BLaER1 (cell line): ENCODE data around the gene DDX1.
"Not testable (repeated sequence)": the region's sequence is repeated elsewhere in the genome, so short reads cannot be mapped to it uniquely, and the experiment has no call there.

ENCODE experiments used
- H3K27ac ChIP-seq: shearing (Covaris generic); formaldehyde crosslinking; 2 replicates; pipeline ENCODE4 v1.8.1; 2022
- H3K27me3 ChIP-seq: shearing (Covaris generic); formaldehyde crosslinking; 2 replicates; pipeline ENCODE4 v1.8.1; 2022
- H3K36me3 ChIP-seq: shearing (Covaris generic); formaldehyde crosslinking; 2 replicates; pipeline ENCODE4 v1.8.1; 2022
- H3K4me1 ChIP-seq: shearing (Covaris generic); formaldehyde crosslinking; 2 replicates; pipeline ENCODE4 v1.8.1; 2022
- H3K4me2 ChIP-seq: shearing (Covaris generic); formaldehyde crosslinking; 2 replicates; pipeline ENCODE4 v1.8.1; 2022
- H3K4me3 ChIP-seq: shearing (Covaris generic); formaldehyde crosslinking; 2 replicates; pipeline ENCODE4 v1.8.1; 2022
- H3K9ac ChIP-seq: shearing (Covaris generic); formaldehyde crosslinking; 2 replicates; pipeline ENCODE4 v1.8.1; 2022
- H3K9me3 ChIP-seq: shearing (Covaris generic); formaldehyde crosslinking; 2 replicates; pipeline ENCODE4 v1.8.1; 2022
- H4K20me1 ChIP-seq: shearing (Covaris generic); formaldehyde crosslinking; 2 replicates; pipeline ENCODE4 v1.8.1; 2022
- Cebpa-rat ChIP-seq: shearing (Covaris generic); IDR thresholded peaks from 2 replicates; pipeline ENCODE4 v1.8.1; 2022

Gene DDX1

DNA sequence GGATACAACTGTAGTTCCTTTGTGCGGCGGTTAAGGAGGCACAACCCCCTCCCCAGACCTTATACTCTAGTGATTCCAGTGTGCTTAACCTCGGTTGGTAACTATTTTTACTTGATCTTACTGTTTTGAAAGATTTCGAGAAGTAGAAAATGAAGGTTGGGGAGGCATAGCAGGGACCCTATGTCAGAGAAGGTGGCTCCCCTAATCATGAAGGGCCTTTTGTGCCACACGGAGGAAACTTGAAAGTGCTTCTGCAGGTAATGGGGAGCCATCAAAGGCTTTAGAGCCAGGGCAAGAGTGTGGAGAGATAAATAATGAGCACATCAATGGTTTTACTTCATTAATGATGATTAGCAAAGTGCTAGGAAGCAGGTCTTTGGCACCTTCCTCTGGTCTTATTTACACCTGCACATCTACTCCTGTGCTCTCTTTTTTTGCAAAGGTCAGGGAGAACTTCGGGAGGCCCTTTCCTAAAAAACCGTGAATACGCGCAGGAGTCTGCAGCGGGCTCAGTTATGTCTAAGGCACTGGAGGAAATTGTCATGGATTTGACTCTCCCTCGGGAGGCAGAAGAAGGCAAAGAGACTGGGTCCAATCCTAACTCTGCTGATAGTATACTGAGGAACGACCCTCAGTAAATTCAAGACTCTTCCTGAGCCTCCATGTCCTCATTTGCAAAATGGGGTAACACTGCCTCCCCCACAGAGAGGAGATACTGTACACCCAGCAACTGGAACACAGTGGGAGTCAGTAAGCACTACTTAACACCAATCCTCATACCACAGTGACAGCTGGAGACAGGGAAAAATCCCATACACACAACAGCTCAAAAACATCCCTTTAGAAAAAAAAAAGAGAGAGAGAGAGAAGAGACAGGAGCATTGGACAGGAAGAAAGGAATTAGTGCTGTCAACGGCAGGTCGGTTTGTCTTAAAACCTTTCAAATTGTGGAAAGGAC is 81.6 kb downstream of the DDX1 start:
- Histone ChIP-seq H4K20me1 (no peaks in the 10 kb centered on the region), H3K36me3 (no peaks in the 10 kb centered on the region), H3K4me3 (no peak overlapping the region), H3K27ac (no peak overlapping the region), H3K9ac (no peak overlapping the region), H3K9me3 (no peaks in the 10 kb centered on the region), H3K4me1 (peaks cover 11% of the 10 kb centered on the region), H3K27me3 (no peaks in the 10 kb centered on the region), H3K4me2 (peak overlapping the region; percentile 33)
- TF ChIP-seq Cebpa-rat, result no peak

DNA sequence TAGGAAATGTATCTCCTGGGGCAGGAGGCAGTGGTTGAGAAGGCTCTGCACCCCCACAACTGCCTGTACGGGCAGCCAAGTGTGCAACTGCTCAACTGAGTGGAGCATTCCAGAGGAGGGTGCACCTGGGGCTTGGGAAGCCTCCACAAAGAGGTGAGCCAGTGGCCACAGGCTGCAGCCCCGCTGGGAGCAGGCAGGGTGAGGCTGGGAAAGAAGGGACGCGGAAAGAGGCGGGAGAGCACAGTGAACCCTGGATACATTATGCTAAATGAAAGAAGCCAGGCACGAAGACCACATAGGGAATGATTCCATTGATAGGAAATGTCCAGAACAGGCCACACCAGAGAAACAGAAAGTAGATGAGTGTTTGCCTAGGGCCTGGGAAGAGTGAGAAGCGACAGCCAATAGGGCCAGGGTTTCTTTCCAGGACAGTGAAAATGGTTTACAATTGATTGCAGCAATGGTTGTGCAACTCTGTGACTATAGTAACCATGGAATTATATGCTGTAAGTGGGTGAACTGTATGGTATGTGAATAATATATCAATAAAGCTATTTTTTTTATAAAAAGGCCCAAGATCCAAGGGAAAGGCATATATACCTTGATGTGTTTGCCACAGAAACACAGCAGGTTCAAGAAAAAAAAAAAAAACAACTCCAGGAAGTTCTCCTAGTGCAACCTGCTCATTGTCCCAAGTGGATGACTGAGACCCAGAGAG is 82.4 kb downstream of the DDX1 start:
- H3K4me3 ChIP-seq, result no peak overlapping the region
- no peak for TF ChIP-seq Cebpa-rat
- H3K36me3 ChIP-seq, result no peaks in the 10 kb centered on the region
- H3K27ac ChIP-seq, result no peak overlapping the region
- no peaks in the 10 kb centered on the region for H4K20me1 ChIP-seq
- H3K4me1 ChIP-seq, result peaks cover 11% of the 10 kb centered on the region
- H3K9ac ChIP-seq, result no peak overlapping the region
- peak overlapping the region; percentile 33 for H3K4me2 ChIP-seq
- H3K27me3 ChIP-seq, result no peaks in the 10 kb centered on the region
- H3K9me3 ChIP-seq, result no peaks in the 10 kb centered on the region

DNA sequence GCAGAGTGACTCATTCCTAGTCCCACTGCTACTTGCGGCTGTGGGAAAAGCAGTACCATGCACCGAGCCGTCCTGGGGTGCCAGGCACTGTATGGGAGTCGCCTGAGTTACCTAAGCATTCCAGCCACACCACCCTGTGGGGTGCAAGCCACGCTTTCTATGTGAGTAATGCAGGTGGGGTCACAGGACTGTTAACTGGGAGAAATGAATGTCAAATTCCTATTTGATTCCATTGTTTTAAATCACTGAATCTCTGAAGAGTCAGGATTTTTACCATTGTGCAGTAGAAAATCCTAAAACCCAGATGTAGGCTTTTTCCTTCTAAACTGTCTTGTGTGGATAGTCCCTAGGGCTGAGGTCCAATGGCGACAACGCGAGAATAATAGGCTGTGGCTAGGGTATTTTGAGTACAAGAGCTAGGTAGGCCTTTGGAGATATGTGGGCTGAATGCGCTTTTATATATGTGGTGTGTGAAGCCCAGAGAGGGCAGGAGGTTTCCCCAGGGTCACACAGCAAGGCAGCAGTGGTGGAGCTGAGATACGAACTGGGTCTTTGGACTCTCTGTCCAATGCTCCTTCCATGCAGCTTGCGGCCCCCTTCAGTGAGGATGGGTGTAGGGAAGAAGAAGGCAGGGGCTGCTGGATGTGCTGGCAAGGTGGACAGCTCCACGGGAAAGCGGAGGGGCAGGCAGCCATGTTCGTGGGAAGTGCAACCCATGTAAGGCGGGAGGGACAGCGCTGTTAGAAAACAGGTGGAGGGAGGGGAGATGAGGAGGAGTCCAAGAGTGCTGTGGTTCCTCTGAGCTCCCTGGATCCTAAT is 83.2 kb downstream of the DDX1 start:
- TF ChIP-seq Cebpa-rat, result no peak
- no peak overlapping the region for H3K9ac ChIP-seq

DNA sequence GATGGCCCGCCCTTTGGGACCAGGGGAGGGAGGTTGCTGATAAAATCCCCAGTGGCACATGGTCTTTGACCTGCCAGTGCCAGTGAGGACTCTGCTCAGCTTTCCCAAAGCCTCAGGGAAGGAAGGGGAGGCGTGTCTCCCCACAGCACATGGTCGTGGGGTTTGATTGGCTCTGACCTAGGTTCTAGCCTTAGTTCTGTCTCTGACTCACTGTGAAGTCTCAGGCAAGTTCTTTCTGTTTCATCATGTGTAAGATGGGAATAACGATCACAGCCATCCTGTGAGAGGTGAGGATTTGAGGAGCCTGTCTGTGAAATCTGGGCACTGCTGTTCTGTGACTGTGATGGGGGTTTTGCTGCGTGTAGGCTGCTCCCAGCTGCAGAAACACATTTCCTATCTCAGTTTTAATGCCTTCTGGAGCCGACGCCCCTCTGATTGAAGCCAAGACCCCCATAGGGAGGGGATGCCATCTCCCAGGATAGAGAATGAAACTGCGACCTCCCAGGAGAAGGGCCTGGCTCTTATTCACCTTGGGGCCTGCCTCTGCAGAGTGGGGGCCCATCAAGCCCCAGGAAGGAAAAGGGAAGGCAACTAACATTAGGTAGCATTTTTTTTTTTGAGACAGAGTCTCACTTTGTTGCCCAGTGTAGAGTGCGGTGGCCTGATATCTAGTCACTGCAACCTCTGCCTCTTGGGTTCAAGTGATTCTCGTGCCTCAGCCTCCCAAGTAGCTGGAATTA is 84.0 kb downstream of the DDX1 start:
- no peak overlapping the region for H3K9ac ChIP-seq
- H3K27ac ChIP-seq, result no peak overlapping the region
- H3K9me3 ChIP-seq, result no peaks in the 10 kb centered on the region
- H3K36me3 ChIP-seq, result no peaks in the 10 kb centered on the region
- no peak overlapping the region for H3K4me2 ChIP-seq
- H3K4me1 ChIP-seq, result peaks cover 11% of the 10 kb centered on the region
- H4K20me1 ChIP-seq, result no peaks in the 10 kb centered on the region
- no peak overlapping the region for H3K4me3 ChIP-seq
- no peaks in the 10 kb centered on the region for H3K27me3 ChIP-seq
- no peak for TF ChIP-seq Cebpa-rat

More for the DNA sequence above, 83.2 kb downstream of the DDX1 start:
- Histone ChIP-seq H3K4me3 (no peak overlapping the region), H3K27ac (no peak overlapping the region), H4K20me1 (no peaks in the 10 kb centered on the region), H3K4me1 (peaks cover 11% of the 10 kb centered on the region), H3K9me3 (no peaks in the 10 kb centered on the region), H3K27me3 (no peaks in the 10 kb centered on the region), H3K36me3 (no peaks in the 10 kb centered on the region), H3K4me2 (no peak overlapping the region)

DNA sequence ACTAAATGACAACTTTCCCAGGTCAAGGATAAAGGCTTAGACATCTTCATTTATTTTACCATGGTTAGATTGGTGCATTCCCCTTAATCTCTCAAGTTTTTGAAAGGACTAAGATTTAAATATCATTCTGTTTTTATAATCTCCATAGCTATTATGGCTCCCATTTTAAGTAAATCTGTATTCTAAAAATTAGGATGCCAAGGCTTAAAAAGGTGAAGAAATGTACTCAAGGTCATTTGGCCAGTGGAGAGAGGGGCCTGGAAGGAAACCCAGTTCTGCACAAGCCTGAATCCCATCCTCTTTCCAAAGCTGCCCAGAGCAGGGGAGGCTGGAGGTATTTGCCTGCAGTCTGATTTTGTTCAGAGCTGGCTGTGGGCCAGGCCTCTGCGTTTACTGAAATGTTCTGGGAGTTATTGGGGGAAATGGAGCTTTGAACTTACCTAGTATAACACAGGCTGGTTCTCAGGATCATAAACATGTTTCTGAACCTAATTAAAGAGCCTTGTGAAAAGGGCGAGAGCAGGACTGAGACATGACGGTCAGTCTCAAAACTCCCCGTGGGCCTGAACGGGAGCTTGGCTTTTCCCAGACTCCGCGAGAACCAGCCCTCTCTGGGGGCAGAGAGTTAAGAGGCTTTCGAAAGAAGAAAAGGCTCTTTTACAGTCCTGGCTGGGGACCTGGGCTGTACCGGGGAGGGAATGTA is 85.6 kb downstream of the DDX1 start:
- no peaks in the 10 kb centered on the region for H3K27me3 ChIP-seq
- TF ChIP-seq Cebpa-rat, result no peak
- H3K9ac ChIP-seq, result no peak overlapping the region
- H3K4me3 ChIP-seq, result no peak overlapping the region
- H3K9me3 ChIP-seq, result no peaks in the 10 kb centered on the region; the same call in 1 of the 2 replicates
- H3K4me2 ChIP-seq, result no peak overlapping the region
- H3K27ac ChIP-seq, result no peak overlapping the region
- no peaks in the 10 kb centered on the region for H3K36me3 ChIP-seq
- no peaks in the 10 kb centered on the region for H4K20me1 ChIP-seq
- peaks cover 11% of the 10 kb centered on the region for H3K4me1 ChIP-seq

DNA sequence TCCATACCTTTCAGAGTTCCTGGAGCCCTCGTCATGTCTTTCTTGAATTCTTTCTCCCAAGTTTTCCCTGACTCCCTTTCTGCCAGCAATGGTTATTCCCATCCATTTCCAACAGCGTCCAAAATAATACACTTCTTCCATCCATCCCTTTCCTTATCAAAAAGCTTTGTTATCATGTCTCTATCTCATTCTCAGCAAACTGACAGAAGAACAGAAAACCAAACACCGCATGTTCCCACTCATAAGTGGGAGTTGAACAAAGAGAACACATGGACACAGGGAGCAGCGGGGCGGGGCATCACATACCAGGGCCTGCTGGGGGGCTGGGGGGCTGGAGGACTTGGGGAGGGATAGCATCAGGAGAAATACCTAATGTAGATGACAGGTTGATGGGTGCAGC is 86.7 kb downstream of the DDX1 start:
- Histone ChIP-seq H3K9me3 (no peaks in the 10 kb centered on the region; the same call in 1 of the 2 replicates), H3K4me2 (no peak overlapping the region), H4K20me1 (no peaks in the 10 kb centered on the region), H3K27ac (no peak overlapping the region), H3K27me3 (no peaks in the 10 kb centered on the region), H3K4me3 (no peak overlapping the region), H3K4me1 (peaks cover 8% of the 10 kb centered on the region), H3K9ac (no peak overlapping the region), H3K36me3 (no peaks in the 10 kb centered on the region)
- TF ChIP-seq Cebpa-rat, result no peak

DNA sequence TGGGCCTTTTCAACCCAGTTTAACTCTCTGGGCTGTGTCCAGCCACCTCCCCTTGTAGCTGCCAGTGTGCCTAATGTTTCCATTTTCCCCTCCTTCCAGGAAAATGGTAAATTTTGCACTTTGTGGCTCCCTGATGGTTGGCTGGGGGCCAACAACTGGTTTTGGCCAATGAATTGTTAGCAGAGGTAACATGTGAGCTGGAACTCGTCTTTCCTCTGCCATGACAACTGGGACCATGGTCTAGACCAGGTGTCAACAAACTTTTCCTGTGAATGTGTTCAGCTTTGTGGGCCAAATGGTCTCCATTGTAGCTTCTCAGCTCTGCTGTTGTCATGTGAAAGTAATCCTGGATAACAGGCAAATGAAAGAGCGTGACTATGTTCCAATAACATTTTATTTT is 87.2 kb downstream of the DDX1 start:
- Histone ChIP-seq H3K27ac (no peak overlapping the region), H3K9ac (no peak overlapping the region), H4K20me1 (no peaks in the 10 kb centered on the region), H3K4me1 (peaks cover 2% of the 10 kb centered on the region), H3K9me3 (no peaks in the 10 kb centered on the region; the same call in 1 of the 2 replicates), H3K27me3 (no peaks in the 10 kb centered on the region), H3K4me2 (no peak overlapping the region), H3K4me3 (no peak overlapping the region), H3K36me3 (no peaks in the 10 kb centered on the region)
- TF ChIP-seq Cebpa-rat, result no peak

DNA sequence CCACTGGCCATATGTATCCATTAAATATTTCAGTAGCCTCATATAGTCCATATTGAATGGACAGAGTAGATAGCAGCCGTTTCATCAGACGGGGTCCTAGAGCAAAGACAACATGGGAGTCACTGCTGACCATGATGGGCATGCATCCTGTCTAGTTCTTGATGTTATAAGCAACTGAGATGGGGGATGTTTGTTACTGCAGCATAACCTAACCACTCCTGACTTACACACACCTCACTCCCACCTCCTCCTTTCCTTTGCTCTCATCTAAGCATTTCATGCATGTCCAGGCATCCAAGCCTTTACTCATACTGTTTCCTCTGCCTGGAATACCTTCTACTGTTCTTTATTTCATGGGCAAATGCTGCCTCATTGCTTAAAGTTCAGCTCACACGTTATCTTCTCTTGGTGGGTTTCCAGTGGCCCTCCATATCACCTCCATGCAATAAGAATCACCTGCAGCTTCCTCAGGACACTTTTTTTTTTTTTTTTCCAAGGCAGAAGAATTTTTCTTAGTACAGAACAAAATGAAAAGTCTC is 87.8 kb downstream of the DDX1 start:
- Histone ChIP-seq H3K4me1 (no peaks in the 10 kb centered on the region), H3K9ac (no peak overlapping the region), H3K4me3 (no peak overlapping the region), H3K27me3 (no peaks in the 10 kb centered on the region), H3K4me2 (no peak overlapping the region), H3K27ac (no peak overlapping the region), H4K20me1 (no peaks in the 10 kb centered on the region), H3K9me3 (no peaks in the 10 kb centered on the region; the same call in 1 of the 2 replicates), H3K36me3 (no peaks in the 10 kb centered on the region)
- TF ChIP-seq Cebpa-rat, result no peak

DNA sequence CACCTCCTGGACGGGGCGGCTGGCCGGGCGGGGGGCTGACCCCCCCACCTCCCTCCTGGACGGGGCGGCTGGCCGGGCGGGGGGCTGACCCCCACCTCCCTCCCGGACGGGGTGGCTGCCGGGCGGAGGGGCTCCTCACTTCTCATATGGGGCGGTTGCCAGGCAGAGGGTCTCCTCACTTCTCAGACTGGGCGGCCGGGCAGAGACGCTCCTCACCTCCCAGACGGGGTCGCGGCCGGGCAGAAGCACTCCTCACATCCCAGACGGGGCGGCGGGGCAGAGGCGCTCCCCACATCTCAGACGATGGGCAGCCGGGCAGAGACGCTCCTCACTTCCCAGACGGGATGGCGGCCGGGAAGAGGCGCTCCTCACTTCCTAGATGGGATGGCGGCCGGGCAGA is 88.5 kb downstream of the DDX1 start:
- H3K4me3 ChIP-seq, H4K20me1 ChIP-seq, H3K4me1 ChIP-seq, H3K4me2 ChIP-seq, H3K27me3 ChIP-seq, H3K9ac ChIP-seq, H3K27ac ChIP-seq, H3K9me3 ChIP-seq, H3K36me3 ChIP-seq: not testable (repeated sequence)
